ENCODE measurements around the gene ATL2.
"Not testable (repeated sequence)": the region's sequence is repeated elsewhere in the genome, so short reads cannot be mapped to it uniquely, and the experiment has no call there.

ATL2 gene

GRCh38 chr2:38322224-38322914 is 54.7 kb downstream of the ATL2 start:
- no peak for DNase-seq

DNA sequence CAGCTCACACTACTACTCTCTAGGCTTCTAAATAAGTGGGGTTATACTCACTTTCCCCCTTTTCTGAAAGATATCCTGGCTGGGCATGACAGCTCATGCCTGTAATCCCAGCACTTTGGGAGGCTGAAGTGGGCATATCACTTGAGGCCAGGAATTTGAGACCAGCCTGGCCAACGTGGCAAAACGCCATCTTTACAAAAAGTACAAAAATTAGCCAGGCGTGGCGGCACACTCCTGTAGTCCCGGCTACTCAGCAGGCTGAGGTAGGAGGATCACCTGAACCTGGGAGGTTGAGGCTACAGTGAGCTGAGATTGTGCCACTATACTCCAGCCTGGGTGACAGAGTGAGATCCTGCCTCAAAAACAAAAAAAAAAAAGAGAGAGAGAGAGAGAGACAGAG is 57.8 kb downstream of the ATL2 start:
- DNase-seq, result not testable (repeated sequence)

DNA sequence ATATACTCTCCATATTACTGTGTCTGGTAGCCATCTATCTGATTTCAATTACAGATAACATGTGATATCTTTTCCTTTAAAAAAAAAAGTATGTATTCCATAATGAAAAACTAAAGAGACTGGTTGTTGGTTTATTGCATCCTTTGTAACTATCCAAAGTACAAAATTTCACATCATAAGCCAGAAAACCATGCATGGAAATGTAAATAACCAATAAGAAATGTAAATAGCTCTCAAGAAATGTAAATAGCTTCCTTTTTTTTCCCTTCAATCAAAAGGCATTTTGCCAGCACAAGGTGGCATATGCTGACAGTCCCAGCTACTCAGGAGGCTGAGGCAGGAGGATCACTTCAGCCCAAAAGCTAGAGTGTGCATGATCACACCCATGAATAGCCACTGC is 59.3 kb downstream of the ATL2 start:
- no peak for DNase-seq

DNA sequence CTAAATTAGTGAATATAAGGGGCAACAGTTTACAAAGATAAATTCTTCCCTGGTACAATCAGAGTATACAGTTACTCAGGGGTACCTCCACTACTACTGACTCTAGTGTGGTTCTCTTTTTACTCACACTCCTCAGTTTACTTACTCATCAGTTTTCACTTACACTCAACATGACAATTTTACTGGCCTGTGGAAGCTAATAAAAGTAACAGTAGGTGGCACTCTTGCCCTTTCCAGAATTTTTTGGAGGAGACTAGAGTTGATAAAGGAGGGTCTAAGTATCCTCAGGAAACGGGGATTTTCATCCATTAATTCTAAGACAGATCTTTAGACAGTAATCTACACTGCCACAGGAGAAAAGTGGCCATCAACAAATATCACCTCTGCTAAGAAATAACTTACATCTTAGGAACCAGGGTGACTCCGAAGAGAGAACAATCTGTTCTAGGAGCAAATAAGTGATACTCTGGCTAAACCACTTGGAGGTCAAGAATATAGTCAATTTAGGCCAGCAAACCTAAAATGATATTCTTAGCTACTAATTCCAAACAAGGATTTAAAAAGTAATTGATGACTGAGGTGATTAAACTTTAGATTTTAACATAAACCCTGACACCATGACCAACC is 61.3 kb downstream of the ATL2 start:
- DNase-seq, result no peak

DNA sequence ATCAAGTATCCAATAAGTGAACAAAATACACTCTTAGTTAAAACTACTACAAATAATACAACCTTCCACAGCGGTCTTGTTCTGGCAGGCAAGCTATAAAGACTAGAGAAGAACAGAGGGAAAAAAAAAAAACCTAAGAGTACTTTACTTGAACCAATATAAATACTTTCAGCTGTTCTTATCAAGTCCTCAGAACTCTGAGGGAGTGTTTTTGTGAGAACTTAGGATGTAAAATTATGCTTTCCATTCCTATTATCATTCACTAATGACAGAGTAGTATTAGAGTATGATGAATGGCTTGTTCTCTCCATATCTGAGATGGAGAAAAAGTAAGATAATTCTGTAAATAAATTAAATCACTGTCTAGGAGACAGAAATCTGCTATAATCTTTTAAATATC is 68.3 kb downstream of the ATL2 start:
- no peak for DNase-seq

DNA sequence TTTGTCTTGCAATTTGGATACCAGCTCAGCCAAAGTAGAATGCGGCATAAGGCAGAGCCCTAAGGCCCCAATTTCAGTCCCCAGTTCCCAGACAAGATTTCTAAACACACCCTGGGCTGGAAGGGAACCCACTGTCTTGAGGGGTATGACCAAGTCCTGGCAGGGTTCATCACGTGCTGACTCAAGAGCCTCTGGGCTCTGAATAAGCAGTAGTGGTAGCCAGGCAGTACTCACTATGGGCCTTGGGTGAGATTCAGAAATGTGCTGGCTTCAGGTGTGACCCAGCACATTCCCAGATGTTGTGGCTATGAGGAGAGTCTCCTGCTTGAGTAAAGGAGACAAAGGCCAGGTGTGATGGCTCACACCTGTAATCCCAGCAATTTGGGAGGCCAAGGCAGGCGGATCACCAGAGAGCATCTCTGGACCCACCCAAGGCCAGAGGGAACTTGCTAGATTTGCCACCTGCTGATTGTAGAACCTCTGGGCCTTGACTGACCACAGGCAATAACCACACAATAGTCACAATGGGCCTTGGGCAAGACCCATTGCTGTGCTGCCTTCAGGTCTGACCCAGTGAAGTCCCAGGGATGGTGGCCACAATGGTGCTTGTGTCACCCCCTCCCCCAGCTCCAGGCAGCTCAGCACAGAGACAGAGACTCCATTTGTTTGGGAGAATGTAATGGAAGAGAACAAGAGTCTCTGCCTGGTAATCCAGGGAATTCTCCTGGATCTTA is 74.9 kb downstream of the ATL2 start:
- DNase-seq, result no peak

GRCh38 chr2:38301340-38301968 is 75.6 kb downstream of the ATL2 start:
- DNase-seq, result no peak

DNA sequence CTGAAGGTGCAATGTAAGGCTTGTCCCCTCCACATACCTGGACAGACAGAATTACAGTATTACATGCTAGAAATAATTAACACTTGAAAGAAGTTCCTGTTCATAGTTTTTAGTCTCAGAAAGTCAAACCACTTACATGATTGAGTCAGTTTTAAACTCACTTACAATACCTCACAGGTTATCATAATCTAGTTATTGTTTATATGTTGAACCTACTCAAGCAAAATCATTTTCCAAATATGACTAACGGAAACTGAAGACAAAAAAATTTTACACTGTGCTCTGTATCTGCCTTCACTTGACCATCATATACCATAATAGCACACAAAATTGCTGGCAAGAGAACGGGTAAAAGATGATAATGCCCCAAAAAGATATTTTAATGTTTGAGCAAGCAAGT is 78.5 kb downstream of the ATL2 start:
- no peak for DNase-seq

GRCh38 chr2:38296197-38296780 is 80.8 kb downstream of the ATL2 start:
- no peak for DNase-seq

- no peak for DNase-seq
Measured at GRCh38 chr2:38294597-38294996, 82.5 kb downstream of the ATL2 start.

- DNase-seq, result no peak
Measured at GRCh38 chr2:38293152-38293865, 83.8 kb downstream of the ATL2 start.

- DNase-seq, result no peak
Measured at GRCh38 chr2:38290332-38290731, 86.7 kb downstream of the ATL2 start.

DNA sequence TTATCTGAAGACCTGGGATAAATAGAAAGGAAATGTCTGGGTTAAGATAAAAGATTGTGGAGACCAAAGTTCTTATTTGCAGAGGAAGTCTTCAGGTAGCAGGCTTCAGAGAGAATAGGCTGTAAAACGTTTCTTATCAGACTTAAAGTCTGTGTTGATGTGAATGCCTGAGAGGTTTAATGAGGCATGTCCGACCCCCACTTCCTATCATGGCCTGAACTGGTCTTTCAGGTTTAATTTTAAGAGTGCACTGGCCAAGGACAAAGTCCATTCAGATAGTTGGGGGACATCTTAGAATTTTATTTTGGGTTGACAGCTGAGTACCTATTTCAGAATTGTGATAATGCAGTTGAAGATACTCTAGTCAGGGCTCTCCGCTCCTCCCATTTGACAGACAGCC is 92.1 kb downstream of the ATL2 start:
- DNase-seq, result peak; percentile 6

DNA sequence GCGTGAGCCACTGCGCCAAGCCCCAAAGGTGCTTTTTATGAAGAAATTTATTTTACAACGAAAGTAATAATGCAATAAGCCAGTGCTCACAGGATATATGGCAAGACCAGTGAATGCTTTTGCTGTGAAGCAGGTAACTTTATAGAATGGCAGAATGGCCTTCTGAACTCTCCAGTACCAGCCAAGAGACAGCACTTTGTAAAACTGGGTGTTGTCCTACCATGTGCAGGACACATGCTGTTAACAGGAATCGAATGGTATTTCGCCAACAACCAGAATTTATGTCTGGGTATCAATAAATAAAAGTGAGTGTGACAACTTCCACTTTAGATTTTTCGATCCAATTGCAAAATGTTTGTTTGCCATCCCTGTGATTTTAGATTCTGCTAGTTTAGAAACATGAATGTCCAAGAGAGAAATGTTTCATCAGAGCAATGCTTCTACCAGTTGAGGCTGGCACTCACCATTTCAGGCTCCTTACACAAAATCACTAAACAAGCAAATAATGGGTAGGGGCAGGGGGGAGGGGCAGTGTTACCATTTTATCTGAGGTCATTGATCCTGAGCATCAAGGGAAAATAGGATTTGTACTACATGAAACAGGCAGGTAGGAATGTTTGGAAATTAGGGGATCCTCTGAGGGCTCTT is 95.9 kb downstream of the ATL2 start:
- no peak for DNase-seq

GRCh38 chr2:38279201-38279600 is 97.9 kb downstream of the ATL2 start:
- DNase-seq, result no peak

DNA sequence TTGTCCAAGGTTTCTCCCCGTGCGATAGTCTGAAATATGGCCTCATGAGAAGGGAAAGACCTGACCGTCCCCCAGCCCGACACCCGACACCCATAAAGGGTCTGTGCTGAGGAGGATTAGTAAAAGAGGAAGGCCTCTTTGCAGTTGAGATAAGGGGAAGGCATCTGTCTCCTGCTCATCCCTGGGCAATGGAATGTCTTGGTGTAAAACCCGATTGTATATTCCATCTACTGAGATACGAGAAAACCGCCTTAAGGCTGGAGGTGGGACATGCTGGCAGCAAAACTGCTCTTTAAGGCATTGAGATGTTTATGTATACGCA is 99.0 kb downstream of the ATL2 start:
- DNase-seq, result not testable (repeated sequence)

DNA sequence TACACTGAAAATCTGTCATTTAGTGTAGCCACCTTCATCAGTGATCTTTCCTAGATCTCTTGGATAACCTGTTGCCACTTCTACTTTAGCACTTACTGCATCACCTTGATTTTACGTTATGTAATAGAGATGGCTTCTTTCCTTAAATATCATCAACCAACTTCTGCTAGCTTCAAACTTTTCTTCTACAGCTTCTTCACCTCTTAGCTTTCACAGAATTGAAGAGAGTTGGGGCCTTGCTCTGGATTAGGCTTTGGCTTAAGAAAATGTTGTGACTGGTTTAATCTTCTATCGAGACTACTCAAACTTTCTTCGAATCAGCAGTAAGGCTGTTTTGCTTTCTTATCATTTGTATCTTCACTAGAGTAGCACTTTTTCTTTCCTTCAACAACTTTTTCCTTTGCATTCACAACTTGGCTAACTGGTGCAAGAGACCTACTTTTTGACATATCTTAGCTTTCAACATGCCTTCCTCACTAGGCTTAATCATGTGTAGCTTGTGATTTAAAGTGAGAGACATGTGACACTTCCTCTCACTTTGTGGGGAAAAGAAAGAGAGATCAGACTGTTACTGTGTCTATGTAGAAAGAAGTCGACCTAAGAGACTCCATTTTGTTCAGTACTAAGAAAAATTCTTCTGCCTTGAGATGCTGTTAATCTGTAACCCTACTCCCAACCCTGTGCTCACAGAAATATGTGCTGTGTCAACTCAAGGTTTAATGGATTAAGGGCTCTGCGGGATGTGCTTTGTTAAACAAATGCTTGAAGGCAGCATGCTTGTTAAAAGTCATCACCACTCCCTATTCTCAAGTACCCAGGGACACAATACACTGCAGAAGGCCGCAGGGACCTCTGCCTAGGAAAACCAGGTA is 99.6 kb downstream of the ATL2 start:
- DNase-seq, result no peak

DNA sequence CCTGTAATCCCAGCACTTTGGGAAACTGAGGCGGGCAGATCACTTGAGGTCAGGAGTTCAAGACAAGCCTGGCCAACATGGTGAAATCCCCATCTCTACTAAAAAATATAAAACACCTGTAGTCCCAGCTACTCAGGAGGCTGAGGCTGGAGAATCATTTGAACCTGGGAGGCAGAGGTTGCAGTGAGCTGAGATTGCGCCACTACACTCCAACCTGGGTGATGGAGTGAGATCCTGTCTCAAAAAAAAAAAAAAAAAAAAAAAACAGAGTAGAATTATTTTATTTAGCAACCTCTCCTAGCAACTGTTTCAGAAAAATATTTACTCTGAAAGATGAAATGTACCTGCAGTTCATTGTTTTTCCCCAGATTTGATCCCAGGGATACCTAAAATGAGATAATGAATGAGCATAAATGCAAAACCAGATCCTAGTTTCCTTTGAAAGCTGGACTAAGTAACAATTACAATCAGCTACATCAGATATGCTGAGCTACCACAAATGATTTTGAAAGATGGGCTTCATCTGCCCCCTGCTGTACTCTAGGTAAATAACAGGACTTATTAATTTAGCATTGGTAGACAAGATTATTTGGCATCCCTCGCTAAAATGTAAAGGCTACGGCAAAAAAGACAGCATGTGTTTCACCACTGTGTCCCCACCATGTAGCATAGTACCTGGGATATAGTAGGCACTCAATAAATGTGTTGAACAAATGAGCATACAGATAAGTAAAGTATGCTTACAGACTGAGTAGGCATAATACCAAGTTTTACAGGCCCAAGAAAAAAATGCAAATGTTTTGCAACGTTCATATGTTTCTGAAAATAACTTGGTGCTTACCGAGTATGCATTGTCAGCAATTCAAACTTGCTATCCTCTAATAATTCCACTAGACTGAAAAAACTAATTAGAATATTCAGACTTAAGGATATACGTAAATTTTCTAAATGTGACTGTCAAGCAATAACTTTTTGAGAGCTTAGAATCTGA is 102.5 kb downstream of the ATL2 start:
- DNase-seq, result peak; percentile 41

GRCh38 chr2:38271697-38272096 is 105.4 kb downstream of the ATL2 start:
- DNase-seq, result no peak

DNA sequence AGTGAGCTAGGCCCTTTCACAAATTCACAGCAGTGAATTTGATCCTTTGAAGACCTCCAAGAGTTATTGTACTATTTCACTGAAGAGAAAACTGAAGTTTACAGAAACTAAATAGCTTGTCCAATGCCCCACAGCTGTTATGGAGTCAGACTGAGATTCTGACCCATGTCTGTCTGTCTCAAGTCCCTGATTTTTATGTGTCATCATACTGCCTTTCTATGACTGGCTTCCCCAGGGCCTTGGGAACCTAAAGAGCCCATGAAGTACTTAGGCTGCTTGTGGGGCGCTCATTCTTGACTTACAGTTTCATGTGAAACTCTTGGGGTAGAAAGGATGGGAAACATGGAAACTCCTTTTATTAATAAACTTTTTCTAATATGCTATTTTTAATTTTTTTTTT is 107.7 kb downstream of the ATL2 start:
- DNase-seq, result no peak

Measured in DMS79 (cell line).